H9 (cell line): ENCODE results near the gene SLC22A5. TPM values are rescaled to one million over a fixed set of nuclear protein-coding genes. Genes with fewer than 3 reads are reported as not detected.

Source experiments
- DNase-seq: peaks from one replicate; pipeline ENCODE4 v3.0.0-alpha.2; 2017
- H2AFZ ChIP-seq: one replicate; pipeline ENCODE4 v1.6.1; 2013; ENCODE audit warnings: mild to moderate bottlenecking, low read length, control low read depth, moderate library complexity
- H2AK5ac ChIP-seq: 2 replicates; pipeline ENCODE4 v1.6.1; 2013; ENCODE audit warnings: low read length, control low read depth, mixed read lengths; ENCODE audit not compliant: insufficient read length
- H2BK120ac ChIP-seq: one replicate; pipeline ENCODE4 v1.6.1; 2013; ENCODE audit warnings: low read depth, mild to moderate bottlenecking, low read length, control low read depth, inconsistent platforms; ENCODE audit not compliant: poor library complexity, severe bottlenecking
- H2BK12ac ChIP-seq: 2 replicates; pipeline ENCODE4 v1.6.1; 2013; ENCODE audit warnings: low read length, control low read depth, mixed read lengths, low read depth; ENCODE audit not compliant: insufficient read length
- H2BK15ac ChIP-seq: 2 replicates; pipeline ENCODE4 v1.6.1; 2013; ENCODE audit warnings: low read depth, low read length, control low read depth
- H2BK20ac ChIP-seq: one replicate; pipeline ENCODE4 v1.6.1; 2013; ENCODE audit warnings: low read depth, mild to moderate bottlenecking, low read length, control low read depth, inconsistent platforms; ENCODE audit not compliant: poor library complexity, severe bottlenecking
- H2BK5ac ChIP-seq: 2 replicates; pipeline ENCODE4 v1.6.1; 2013; ENCODE audit warnings: low read length, control low read depth, mixed read lengths; ENCODE audit not compliant: insufficient read length
- H3K14ac ChIP-seq: 2 replicates; pipeline ENCODE4 v1.6.1; 2013; ENCODE audit warnings: low read length, control low read depth; ENCODE audit not compliant: insufficient read depth
- H3K18ac ChIP-seq: 2 replicates; pipeline ENCODE4 v1.6.1; 2013; ENCODE audit warnings: low read depth, mild to moderate bottlenecking, mixed read lengths, low read length, control low read depth; ENCODE audit not compliant: insufficient read length
- H3K23ac ChIP-seq: 2 replicates; pipeline ENCODE4 v1.6.1; 2013; ENCODE audit warnings: low read length, control low read depth, mixed read lengths, low read depth; ENCODE audit not compliant: insufficient read length
- H3K23me2 ChIP-seq: 2 replicates; pipeline ENCODE4 v1.6.1; 2013; ENCODE audit warnings: low read depth, mild to moderate bottlenecking, mixed read lengths, low read length, control low read depth; ENCODE audit not compliant: insufficient read length, poor library complexity, severe bottlenecking
- H3K27ac ChIP-seq: 2 replicates; pipeline ENCODE4 v1.5.1; 2013; ENCODE audit warnings: low read length, control low read depth, mixed read lengths, low read depth; ENCODE audit not compliant: insufficient read length
- H3K27me3 ChIP-seq: 2 replicates; pipeline ENCODE4 v1.6.1; 2013; ENCODE audit warnings: low read length, control low read depth, inconsistent platforms; ENCODE audit not compliant: insufficient read depth
- H3K4ac ChIP-seq: 2 replicates; pipeline ENCODE4 v1.6.1; 2013; ENCODE audit warnings: low read depth, mild to moderate bottlenecking, control low read depth, inconsistent platforms, low read length, moderate library complexity
- H3K4me1 ChIP-seq: 2 replicates; pipeline ENCODE4 v1.6.1; 2013; ENCODE audit warnings: low read length, control low read depth, inconsistent platforms; ENCODE audit not compliant: insufficient read depth
- H3K4me2 ChIP-seq: 2 replicates; pipeline ENCODE4 v1.6.1; 2013; ENCODE audit warnings: low read length, control low read depth, mixed read lengths; ENCODE audit not compliant: insufficient read length, insufficient read depth
- H3K56ac ChIP-seq: 2 replicates; pipeline ENCODE4 v1.6.1; 2013; ENCODE audit warnings: low read depth, mild to moderate bottlenecking, mixed read lengths, low read length, control low read depth; ENCODE audit not compliant: insufficient read length
- H3K79me1 ChIP-seq: 2 replicates; pipeline ENCODE4 v1.6.1; 2013; ENCODE audit warnings: low read depth, mild to moderate bottlenecking, moderate library complexity, low read length, control low read depth, inconsistent platforms; ENCODE audit not compliant: insufficient read depth, poor library complexity, severe bottlenecking
- H3K79me2 ChIP-seq: 2 replicates; pipeline ENCODE4 v1.6.1; 2013; ENCODE audit warnings: low read length, control low read depth, inconsistent platforms; ENCODE audit not compliant: insufficient read depth
- H3K9ac ChIP-seq: 2 replicates; pipeline ENCODE4 v1.6.1; 2013; ENCODE audit warnings: low read length, control low read depth, mixed read lengths; ENCODE audit not compliant: insufficient read length; ENCODE audit errors: extremely low read depth
- H3K9me3 ChIP-seq: one replicate; pipeline ENCODE4 v1.6.1; 2013; ENCODE audit warnings: low read depth, low read length, inconsistent platforms; ENCODE audit not compliant: control insufficient read depth
- H3T11ph ChIP-seq: one replicate; pipeline ENCODE4 v1.6.1; 2013; ENCODE audit warnings: mild to moderate bottlenecking, low read length, control low read depth, inconsistent platforms
- H4K20me1 ChIP-seq: one replicate; pipeline ENCODE4 v1.6.1; 2013; ENCODE audit not compliant: control insufficient read depth, insufficient read length, insufficient read depth
- H4K5ac ChIP-seq: 2 replicates; pipeline ENCODE4 v1.6.1; 2013; ENCODE audit warnings: low read depth, mild to moderate bottlenecking, mixed read lengths, low read length, control low read depth; ENCODE audit not compliant: insufficient read length
- H4K8ac ChIP-seq: replicated peaks from 2 replicates; pipeline ENCODE4 v1.6.1; 2013; ENCODE audit warnings: low read length, control low read depth, mixed read lengths, low read depth; ENCODE audit not compliant: insufficient read length
- H4K91ac ChIP-seq: 2 replicates; pipeline ENCODE4 v1.6.1; 2013; ENCODE audit warnings: low read depth, mild to moderate bottlenecking, moderate library complexity, mixed read lengths, low read length, control low read depth; ENCODE audit not compliant: insufficient read length
- H3K27ac Mint-ChIP-seq, 3 experiments: 2 replicates in 2 of 3; 3 replicates in 1 of 3; pipeline ENCODE4 v1.8.0; 2020 to 2021; ENCODE audit warnings: mixed read lengths in 3 of 3, mild to moderate bottlenecking in 1 of 3, moderate library complexity in 1 of 3
- H3K27me3 Mint-ChIP-seq: 2 replicates; pipeline ENCODE4 v1.8.0; 2021; ENCODE audit warnings: low read depth, mild to moderate bottlenecking, moderate library complexity, mixed read lengths
- H3K36me3 Mint-ChIP-seq, 3 experiments: 2 replicates in 2 of 3; 3 replicates in 1 of 3; pipeline ENCODE4 v1.8.0; 2020 to 2021; ENCODE audit warnings: low read depth in 3 of 3, mixed read lengths in 3 of 3; ENCODE audit not compliant: insufficient read depth in 1 of 3
- H3K4me1 Mint-ChIP-seq, 2 experiments: 2 replicates each; pipeline ENCODE4 v1.8.0; 2020; ENCODE audit warnings: mixed read lengths in 2 of 2
- H3K4me3 Mint-ChIP-seq, 2 experiments: 2 replicates in 1 of 2; 3 replicates in 1 of 2; pipeline ENCODE4 v1.8.0; 2020 to 2021; ENCODE audit warnings: mild to moderate bottlenecking in 2 of 2, mixed read lengths in 2 of 2, moderate library complexity in 1 of 2
- H3K9me3 Mint-ChIP-seq, 2 experiments: 2 replicates in 1 of 2; 3 replicates in 1 of 2; pipeline ENCODE4 v1.8.0; 2020; ENCODE audit warnings: mild to moderate bottlenecking in 2 of 2, mixed read lengths in 2 of 2, moderate library complexity in 1 of 2
- WGBS: extraction: QIAGEN DNeasy Blood & Tissue Kit; methylation state at CpG from one replicate; pipeline ENCODE4 v1.1.7; 2013; ENCODE audit warnings: missing lambda C conversion rate, low lambda C conversion rate, mixed read lengths; ENCODE audit not compliant: insufficient read length; ENCODE audit errors: extremely low coverage; 5-methylcytosine and 5-hydroxymethylcytosine counted together
- total RNA-seq: library from RNA; stranded (reverse); gene quantifications from 2 replicates; pipeline ENCODE4 v1.2.1, GENCODE V29; 2021
- TF ChIP-seq, protein P1 (sequence below): fragments of 200-600 bp; sonication (generic); conservative IDR thresholded peaks from 3 replicates; pipeline ENCODE4 v1.8.0; 2021; ENCODE audit warnings: antibody characterized with exemption, mild to moderate bottlenecking

Gene SLC22A5
- total RNA-seq, 1 experiment from 2014 or later: 3.4 TPM

DNA sequence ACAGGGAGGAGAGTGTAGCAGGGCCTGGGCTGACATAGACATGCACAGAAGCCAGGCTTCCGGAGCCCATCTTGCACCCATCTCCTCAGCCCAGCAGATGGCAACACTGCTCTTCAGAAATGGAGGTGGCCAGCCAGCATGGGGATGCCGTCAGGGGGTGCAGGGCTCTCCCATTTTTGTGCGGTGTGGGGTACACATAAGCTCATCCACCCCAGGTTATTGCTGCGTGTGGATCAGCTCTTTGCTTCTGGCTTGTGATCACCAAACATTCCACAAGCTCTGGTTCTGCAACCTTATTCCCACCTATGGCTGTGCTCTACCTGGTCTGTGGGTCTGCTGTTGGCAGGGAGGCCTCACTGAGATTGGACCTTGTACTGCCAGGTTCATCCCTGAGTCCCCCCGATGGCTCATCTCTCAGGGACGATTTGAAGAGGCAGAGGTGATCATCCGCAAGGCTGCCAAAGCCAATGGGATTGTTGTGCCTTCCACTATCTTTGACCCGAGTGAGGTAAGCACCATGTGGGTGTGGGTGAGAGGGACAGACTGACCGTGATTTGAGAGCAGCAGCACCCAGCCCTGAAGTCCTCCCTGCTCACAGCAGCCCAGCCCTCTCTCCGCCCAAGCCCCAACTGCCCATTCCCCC lies 17.3 kb downstream of the SLC22A5 start:
- H3K36me3 Mint-ChIP-seq: no peaks in the 10 kb centered on the region; a peak in 1 of 7 replicates

More for the DNA sequence above, 17.3 kb downstream of the SLC22A5 start:
- Histone ChIP-seq H3K14ac (no peak overlapping the region), H3K9me3 (no peaks in the 10 kb centered on the region), H3K79me1 (no peaks in the 10 kb centered on the region), H3K4ac (no peak overlapping the region), H3T11ph (no peak overlapping the region), H2BK15ac (no peak overlapping the region), H2BK20ac (no peak overlapping the region), H4K5ac (no peak overlapping the region), H2AFZ (no peak overlapping the region), H2AK5ac (no peak overlapping the region), H3K23ac (no peak overlapping the region), H3K27me3 (no peaks in the 10 kb centered on the region), H3K4me1 (no peaks in the 10 kb centered on the region), H4K8ac (no peak overlapping the region), H3K27ac (no peak overlapping the region), H3K56ac (no peak overlapping the region), H4K91ac (no peak overlapping the region), H3K4me2 (no peak overlapping the region), H3K18ac (no peak overlapping the region), H3K9ac (no peak overlapping the region), H2BK12ac (no peak overlapping the region), H2BK5ac (no peak overlapping the region), H2BK120ac (no peak overlapping the region), H3K23me2 (no peaks in the 10 kb centered on the region), H3K79me2 (no peaks in the 10 kb centered on the region), H4K20me1 (no peaks in the 10 kb centered on the region)
- H3K9me3 Mint-ChIP-seq: no peaks in the 10 kb centered on the region
- peak overlapping the region in 2 of 3 experiments; percentile 52 to 90; a peak in 2 of 7 replicates for H3K27ac Mint-ChIP-seq
- no CpG with 5 or more reads among the region's 10 CpGs for whole genome bisulfite sequencing
- TF ChIP-seq, protein P1, sequence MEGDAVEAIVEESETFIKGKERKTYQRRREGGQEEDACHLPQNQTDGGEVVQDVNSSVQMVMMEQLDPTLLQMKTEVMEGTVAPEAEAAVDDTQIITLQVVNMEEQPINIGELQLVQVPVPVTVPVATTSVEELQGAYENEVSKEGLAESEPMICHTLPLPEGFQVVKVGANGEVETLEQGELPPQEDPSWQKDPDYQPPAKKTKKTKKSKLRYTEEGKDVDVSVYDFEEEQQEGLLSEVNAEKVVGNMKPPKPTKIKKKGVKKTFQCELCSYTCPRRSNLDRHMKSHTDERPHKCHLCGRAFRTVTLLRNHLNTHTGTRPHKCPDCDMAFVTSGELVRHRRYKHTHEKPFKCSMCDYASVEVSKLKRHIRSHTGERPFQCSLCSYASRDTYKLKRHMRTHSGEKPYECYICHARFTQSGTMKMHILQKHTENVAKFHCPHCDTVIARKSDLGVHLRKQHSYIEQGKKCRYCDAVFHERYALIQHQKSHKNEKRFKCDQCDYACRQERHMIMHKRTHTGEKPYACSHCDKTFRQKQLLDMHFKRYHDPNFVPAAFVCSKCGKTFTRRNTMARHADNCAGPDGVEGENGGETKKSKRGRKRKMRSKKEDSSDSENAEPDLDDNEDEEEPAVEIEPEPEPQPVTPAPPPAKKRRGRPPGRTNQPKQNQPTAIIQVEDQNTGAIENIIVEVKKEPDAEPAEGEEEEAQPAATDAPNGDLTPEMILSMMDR: peak; percentile 81
- peaks cover 8 to 11% of the 10 kb centered on the region in 2 experiments for H3K4me1 Mint-ChIP-seq
- no peaks in the 10 kb centered on the region for H3K27me3 Mint-ChIP-seq
- no peak overlapping the region for H3K4me3 Mint-ChIP-seq
- DNase-seq: peak; percentile 77
